ENCODE results near the gene PRDM10.
A peak's percentile ranks its signal among the peaks of the same experiment; 100 is the strongest.

PRDM10 gene

DNA sequence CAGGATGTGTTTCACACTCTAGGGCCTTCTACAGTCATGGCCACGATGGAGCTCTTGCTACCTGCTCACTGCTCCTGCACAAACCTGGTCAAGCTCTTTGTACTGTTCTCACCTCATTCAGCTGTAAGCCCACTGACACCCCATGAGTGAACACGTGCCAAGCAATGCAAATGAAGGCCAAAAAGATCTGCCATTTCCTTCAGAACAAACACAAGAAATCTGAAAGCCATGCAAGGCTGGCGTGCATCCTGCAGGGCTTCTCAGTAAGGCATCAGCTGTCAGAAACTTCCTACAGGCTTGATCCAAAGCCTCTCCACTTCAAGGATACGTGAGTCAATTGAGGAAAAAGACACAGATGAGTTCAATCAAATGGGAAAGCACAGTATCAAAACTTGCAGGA is 63.1 kb downstream of the PRDM10 start:
- Histone ChIP-seq H3K4me1 (ENCODE audit: control insufficient read depth, low read depth, low read length) (peaks cover 21% of the 10 kb centered on the region), H3K27ac (ENCODE audit: low read length) (no peak overlapping the region), H3K9ac (ENCODE audit: low read length) (no peak overlapping the region), H3K9me3 (ENCODE audit: control insufficient read depth, low read depth, low read length) (no peaks in the 10 kb centered on the region), H3K36me3 (ENCODE audit: control insufficient read depth, low read depth, low read length) (peaks cover 13% of the 10 kb centered on the region), H3K27me3 (ENCODE audit: control insufficient read depth, insufficient read depth, low read length) (no peaks in the 10 kb centered on the region), H3K4me3 (ENCODE audit: low read length) (no peak overlapping the region)

DNA sequence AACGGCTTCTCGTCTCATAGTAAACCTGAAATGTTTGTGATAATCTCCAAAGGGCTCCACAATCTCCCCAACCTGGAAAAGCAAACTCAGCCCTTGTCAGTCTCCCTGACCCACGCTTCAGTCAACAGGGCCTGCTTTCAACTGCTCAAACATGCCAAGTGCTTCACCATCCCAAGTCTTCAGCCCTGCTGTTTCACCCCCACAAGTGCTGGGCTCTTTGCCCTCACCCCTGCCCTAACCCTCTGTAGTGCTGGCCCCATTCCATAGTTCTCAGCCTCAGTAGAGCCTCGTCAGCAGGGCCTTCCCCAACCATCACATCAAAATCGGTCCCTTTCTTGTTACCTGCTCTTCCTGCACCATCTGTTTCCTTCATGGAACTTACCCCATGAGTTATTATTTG is 63.9 kb downstream of the PRDM10 start:
- no peak overlapping the region for H3K27ac ChIP-seq (ENCODE audit: low read length)
- H3K27me3 ChIP-seq (ENCODE audit: control insufficient read depth, insufficient read depth, low read length): no peaks in the 10 kb centered on the region
- H3K4me1 ChIP-seq (ENCODE audit: control insufficient read depth, low read depth, low read length): peaks cover 21% of the 10 kb centered on the region
- no peak overlapping the region for H3K4me3 ChIP-seq (ENCODE audit: low read length)
- peaks cover 16% of the 10 kb centered on the region for H3K36me3 ChIP-seq (ENCODE audit: control insufficient read depth, low read depth, low read length)
- H3K9me3 ChIP-seq (ENCODE audit: control insufficient read depth, low read depth, low read length): no peaks in the 10 kb centered on the region
- no peak overlapping the region for H3K9ac ChIP-seq (ENCODE audit: low read length)

DNA sequence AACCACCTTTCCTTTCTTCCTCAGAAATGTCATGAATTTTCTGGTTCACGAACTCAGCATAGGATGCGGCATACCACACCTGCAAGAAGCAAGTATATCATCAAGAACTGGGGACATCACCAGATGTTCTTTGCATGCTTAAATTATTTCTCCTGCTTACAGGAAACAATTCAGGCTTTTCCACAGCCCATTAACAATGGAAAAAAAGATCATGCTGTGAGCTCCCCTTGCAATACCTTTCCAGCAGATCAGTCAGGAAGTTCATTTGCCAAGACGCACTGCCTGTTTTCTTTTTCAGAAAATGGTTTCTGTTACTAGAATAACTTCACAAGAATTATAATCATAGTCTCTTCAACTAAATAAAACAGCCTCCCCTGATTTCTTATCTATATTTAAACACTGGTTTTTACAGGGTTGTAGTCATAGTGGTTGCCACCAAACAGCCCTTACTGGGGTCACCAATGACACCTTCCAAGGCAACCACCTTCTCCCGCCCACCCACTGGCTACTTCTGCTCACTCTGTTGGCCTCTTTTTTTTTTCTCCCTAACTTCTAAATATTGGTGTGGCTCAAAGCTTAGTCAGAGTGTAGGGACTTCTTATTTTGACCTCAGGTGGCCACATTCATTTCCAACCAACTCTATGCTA is 64.9 kb downstream of the PRDM10 start:
- Histone ChIP-seq H3K4me3 (ENCODE audit: low read length) (no peak overlapping the region), H3K9ac (ENCODE audit: low read length) (no peak overlapping the region)

DNA sequence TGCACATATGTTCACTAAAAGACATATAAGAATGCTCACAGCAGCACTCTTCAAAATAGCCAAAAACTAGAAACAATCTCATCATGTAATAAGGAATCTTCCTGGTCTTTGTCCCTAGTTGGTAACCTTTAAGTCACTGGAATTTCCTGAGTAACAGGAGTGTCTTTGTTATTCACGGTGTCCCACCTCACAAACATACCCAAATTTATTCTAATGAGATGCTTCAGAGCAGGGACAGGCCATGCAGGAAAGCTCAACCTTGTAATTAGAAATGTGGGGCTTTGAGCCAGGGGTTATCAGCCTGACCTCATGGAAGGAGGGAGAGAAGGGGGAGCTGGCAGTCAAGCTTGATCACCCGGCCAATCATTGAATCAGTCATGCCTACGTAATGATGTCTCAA is 66.9 kb downstream of the PRDM10 start:
- H3K4me1 ChIP-seq (ENCODE audit: control insufficient read depth, low read depth, low read length): peaks cover 21% of the 10 kb centered on the region
- H3K9me3 ChIP-seq (ENCODE audit: control insufficient read depth, low read depth, low read length): no peaks in the 10 kb centered on the region
- H3K27me3 ChIP-seq (ENCODE audit: control insufficient read depth, insufficient read depth, low read length): no peaks in the 10 kb centered on the region
- H3K27ac ChIP-seq (ENCODE audit: low read length): peak overlapping the region; percentile 19
- no peak overlapping the region for H3K4me3 ChIP-seq (ENCODE audit: low read length)
- H3K9ac ChIP-seq (ENCODE audit: low read length): no peak overlapping the region
- peaks cover 6% of the 10 kb centered on the region for H3K36me3 ChIP-seq (ENCODE audit: control insufficient read depth, low read depth, low read length)

More for the DNA sequence above, 64.9 kb downstream of the PRDM10 start:
- Histone ChIP-seq H3K4me1 (ENCODE audit: control insufficient read depth, low read depth, low read length) (peaks cover 21% of the 10 kb centered on the region), H3K9me3 (ENCODE audit: control insufficient read depth, low read depth, low read length) (no peaks in the 10 kb centered on the region), H3K27me3 (ENCODE audit: control insufficient read depth, insufficient read depth, low read length) (no peaks in the 10 kb centered on the region), H3K36me3 (ENCODE audit: control insufficient read depth, low read depth, low read length) (peaks cover 17% of the 10 kb centered on the region), H3K27ac (ENCODE audit: low read length) (no peak overlapping the region)

DNA sequence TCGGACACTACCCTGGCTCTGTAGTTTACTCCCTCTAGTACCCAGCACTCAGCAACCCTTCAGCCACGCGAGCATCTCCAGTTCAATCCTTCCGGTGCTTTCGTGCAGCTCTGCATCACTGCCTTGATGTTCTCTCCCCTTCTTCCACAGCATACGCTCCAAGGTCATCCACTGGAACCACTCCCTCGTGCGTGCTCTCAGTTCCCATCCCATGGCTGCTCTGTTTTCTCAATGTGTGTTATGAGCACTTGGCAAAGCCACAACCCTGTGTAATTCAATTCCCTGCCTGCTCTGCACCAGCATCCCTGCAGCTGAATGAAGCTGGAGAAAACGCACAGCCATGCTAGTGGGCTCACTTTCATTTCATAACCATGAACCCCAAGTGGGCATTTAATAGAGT is 68.7 kb downstream of the PRDM10 start:
- H3K36me3 ChIP-seq (ENCODE audit: control insufficient read depth, low read depth, low read length): peaks cover 19% of the 10 kb centered on the region
- no peaks in the 10 kb centered on the region for H3K27me3 ChIP-seq (ENCODE audit: control insufficient read depth, insufficient read depth, low read length)
- no peak overlapping the region for H3K27ac ChIP-seq (ENCODE audit: low read length)
- peaks cover 21% of the 10 kb centered on the region for H3K4me1 ChIP-seq (ENCODE audit: control insufficient read depth, low read depth, low read length)
- no peak overlapping the region for H3K4me3 ChIP-seq (ENCODE audit: low read length)
- H3K9me3 ChIP-seq (ENCODE audit: control insufficient read depth, low read depth, low read length): no peaks in the 10 kb centered on the region
- no peak overlapping the region for H3K9ac ChIP-seq (ENCODE audit: low read length)

DNA sequence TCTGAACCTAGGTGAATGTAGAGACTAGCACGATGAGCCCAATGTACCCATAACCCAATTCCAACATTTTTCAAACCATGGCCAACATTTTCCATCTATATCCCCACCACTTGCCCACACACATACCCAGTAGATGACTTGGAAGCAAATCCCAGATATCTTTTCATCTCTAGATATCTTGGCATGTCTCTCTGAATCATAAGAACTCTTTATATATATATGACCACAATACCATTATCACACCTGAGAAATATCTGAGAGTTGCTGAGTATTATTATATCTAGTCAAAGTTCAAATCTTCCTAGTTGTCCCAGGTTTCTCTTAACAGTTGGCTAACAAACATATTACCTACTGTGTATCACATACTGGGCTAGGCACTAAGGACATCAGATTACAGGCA is 69.4 kb downstream of the PRDM10 start:
- Histone ChIP-seq H3K9me3 (ENCODE audit: control insufficient read depth, low read depth, low read length) (no peaks in the 10 kb centered on the region), H3K4me1 (ENCODE audit: control insufficient read depth, low read depth, low read length) (peaks cover 15% of the 10 kb centered on the region), H3K27me3 (ENCODE audit: control insufficient read depth, insufficient read depth, low read length) (no peaks in the 10 kb centered on the region), H3K9ac (ENCODE audit: low read length) (no peak overlapping the region), H3K27ac (ENCODE audit: low read length) (no peak overlapping the region), H3K4me3 (ENCODE audit: low read length) (no peak overlapping the region), H3K36me3 (ENCODE audit: control insufficient read depth, low read depth, low read length) (peaks cover 22% of the 10 kb centered on the region)

DNA sequence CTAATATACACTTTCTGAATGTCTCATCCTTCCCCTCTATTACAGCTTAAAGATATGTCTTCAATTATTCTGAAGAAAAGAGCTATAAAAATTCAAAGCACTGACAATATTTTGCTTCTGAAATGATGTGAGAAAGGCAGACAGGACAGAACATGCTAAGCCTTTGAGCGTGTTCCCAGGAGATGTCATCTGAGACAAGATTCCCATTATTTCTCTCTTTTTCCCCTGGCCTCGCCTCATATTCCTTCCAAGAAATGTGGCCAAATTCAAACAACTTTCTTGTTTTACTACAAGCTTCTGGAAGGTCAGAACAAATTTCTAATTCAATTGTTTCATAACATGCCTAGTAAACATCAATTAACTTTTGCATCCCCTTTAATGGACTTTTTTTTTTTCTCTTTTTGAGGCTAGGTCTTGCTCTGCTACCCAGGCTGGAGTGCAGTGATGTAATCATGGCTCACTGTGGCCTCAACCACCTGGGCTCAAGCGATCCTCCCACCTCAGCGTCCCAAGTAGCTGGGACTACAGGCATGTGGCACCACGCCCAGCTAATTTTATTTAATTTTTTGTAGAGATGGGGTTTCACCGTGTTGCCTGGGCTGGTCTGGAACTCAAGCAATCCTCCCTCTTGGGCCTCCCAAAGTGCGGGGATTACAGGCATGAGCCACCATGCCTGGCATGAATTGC is 70.1 kb downstream of the PRDM10 start:
- Histone ChIP-seq H3K9ac (ENCODE audit: low read length) (no peak overlapping the region), H3K4me3 (ENCODE audit: low read length) (no peak overlapping the region), H3K27ac (ENCODE audit: low read length) (no peak overlapping the region), H3K4me1 (ENCODE audit: control insufficient read depth, low read depth, low read length) (peaks cover 8% of the 10 kb centered on the region), H3K9me3 (ENCODE audit: control insufficient read depth, low read depth, low read length) (no peaks in the 10 kb centered on the region), H3K36me3 (ENCODE audit: control insufficient read depth, low read depth, low read length) (peaks cover 22% of the 10 kb centered on the region), H3K27me3 (ENCODE audit: control insufficient read depth, insufficient read depth, low read length) (no peaks in the 10 kb centered on the region)

DNA sequence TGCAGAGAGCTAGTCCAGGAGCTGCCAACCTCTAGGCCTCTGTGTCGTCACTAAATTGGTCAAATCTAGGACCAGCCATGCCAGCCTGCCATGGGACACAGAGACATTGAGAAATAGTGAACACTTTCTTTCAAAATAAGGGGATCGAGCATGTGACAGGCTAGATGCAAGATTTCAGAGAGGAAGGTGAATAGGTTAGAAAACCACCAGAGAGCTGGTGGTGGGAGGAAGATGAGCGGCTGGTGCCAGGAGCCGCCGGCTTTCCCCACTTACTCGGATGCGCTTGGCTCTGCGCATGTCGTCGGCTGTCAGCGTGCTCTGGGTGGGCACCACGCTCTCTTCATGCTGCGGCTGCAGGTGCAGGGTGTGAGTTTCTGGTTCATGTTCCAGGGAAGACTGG is 71.9 kb downstream of the PRDM10 start:
- Histone ChIP-seq H3K9ac (ENCODE audit: low read length) (no peak overlapping the region), H3K4me1 (ENCODE audit: control insufficient read depth, low read depth, low read length) (no peaks in the 10 kb centered on the region), H3K27ac (ENCODE audit: low read length) (no peak overlapping the region), H3K36me3 (ENCODE audit: control insufficient read depth, low read depth, low read length) (peaks cover 22% of the 10 kb centered on the region), H3K9me3 (ENCODE audit: control insufficient read depth, low read depth, low read length) (no peaks in the 10 kb centered on the region), H3K4me3 (ENCODE audit: low read length) (no peak overlapping the region), H3K27me3 (ENCODE audit: control insufficient read depth, insufficient read depth, low read length) (no peaks in the 10 kb centered on the region)

DNA sequence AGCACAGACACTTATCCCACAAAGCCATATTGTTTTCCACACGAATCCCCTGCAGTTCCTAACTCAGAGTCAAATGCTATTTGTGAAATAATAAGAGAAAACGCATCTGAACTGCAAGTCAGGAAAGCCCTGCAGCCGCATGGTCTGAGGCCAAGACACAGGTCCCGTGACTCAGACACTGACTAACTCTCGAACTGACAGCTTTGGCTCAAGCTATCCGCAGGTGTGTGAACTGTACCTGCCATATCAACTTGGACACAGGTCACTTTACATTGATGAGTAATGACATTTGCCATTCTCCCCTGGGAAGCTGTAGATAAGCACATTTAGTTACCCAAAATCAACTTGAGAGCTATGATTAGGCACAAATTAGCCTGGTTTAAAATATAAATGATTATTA is 72.3 kb downstream of the PRDM10 start:
- Histone ChIP-seq H3K27me3 (ENCODE audit: control insufficient read depth, insufficient read depth, low read length) (no peaks in the 10 kb centered on the region), H3K36me3 (ENCODE audit: control insufficient read depth, low read depth, low read length) (peaks cover 22% of the 10 kb centered on the region)

DNA sequence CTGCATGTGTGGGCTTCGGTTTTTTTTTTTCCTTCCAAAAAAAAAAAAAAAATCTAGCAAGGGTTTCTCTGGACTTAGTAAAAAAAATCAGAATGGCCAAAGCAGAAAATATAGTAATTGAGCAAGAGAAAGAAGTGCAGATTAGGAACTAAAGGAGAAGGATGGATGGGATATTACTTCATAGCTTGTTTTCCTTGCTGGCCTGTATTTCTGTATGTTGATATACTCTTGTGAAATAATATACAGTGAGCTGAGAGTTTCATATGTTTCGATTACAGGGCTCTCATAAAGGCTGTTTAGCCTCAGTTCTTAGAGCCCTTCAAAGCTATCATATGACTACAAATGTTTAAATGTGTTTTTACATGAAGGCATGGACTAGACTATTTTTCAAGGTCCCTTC is 72.9 kb downstream of the PRDM10 start:
- no peaks in the 10 kb centered on the region for H3K9me3 ChIP-seq (ENCODE audit: control insufficient read depth, low read depth, low read length)
- no peak overlapping the region for H3K9ac ChIP-seq (ENCODE audit: low read length)
- H3K4me1 ChIP-seq (ENCODE audit: control insufficient read depth, low read depth, low read length): no peaks in the 10 kb centered on the region
- no peak overlapping the region for H3K27ac ChIP-seq (ENCODE audit: low read length)
- H3K4me3 ChIP-seq (ENCODE audit: low read length): no peak overlapping the region
- no peaks in the 10 kb centered on the region for H3K27me3 ChIP-seq (ENCODE audit: control insufficient read depth, insufficient read depth, low read length)
- peaks cover 24% of the 10 kb centered on the region for H3K36me3 ChIP-seq (ENCODE audit: control insufficient read depth, low read depth, low read length)

More for the DNA sequence above, 72.3 kb downstream of the PRDM10 start:
- Histone ChIP-seq H3K4me3 (ENCODE audit: low read length) (no peak overlapping the region), H3K9ac (ENCODE audit: low read length) (no peak overlapping the region), H3K9me3 (ENCODE audit: control insufficient read depth, low read depth, low read length) (no peaks in the 10 kb centered on the region), H3K27ac (ENCODE audit: low read length) (no peak overlapping the region), H3K4me1 (ENCODE audit: control insufficient read depth, low read depth, low read length) (no peaks in the 10 kb centered on the region)

DNA sequence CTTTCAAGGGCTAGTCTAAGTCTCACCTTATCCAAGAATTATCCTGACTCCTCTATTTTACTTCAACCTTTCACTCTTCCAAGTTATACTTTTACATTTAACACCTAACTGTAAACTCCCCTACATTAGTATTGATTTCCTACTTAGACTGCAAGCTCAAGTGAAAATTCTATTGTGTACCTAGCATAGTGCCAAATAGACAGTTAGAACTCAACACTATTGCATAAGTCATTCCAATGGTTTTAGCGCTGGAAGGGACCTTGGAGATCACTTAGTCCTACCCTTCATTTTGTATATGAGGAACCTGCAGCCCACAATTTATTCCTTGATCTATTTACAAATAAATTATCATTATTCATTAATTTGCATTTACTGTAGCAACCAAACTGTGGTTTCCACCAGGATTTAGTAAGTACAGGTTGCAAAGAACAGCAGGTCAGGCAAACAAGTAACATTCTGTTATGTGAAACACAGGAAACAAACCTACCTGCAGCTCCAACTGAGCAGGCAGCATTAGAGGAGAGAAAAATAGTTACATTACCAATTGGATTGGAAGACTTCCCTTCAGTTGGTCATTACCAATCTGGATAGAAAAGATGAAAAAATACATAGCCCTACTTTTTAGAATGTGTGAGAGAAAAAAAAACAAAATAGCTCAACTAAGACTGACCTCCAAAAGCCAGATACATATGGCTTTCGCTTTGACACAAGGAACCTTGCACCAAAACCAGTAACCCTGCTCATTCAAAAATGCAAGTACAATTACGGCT is 73.5 kb downstream of the PRDM10 start:
- Histone ChIP-seq H3K9me3 (ENCODE audit: control insufficient read depth, low read depth, low read length) (no peaks in the 10 kb centered on the region), H3K36me3 (ENCODE audit: control insufficient read depth, low read depth, low read length) (peaks cover 26% of the 10 kb centered on the region), H3K27me3 (ENCODE audit: control insufficient read depth, insufficient read depth, low read length) (no peaks in the 10 kb centered on the region), H3K9ac (ENCODE audit: low read length) (no peak overlapping the region), H3K4me3 (ENCODE audit: low read length) (no peak overlapping the region), H3K4me1 (ENCODE audit: control insufficient read depth, low read depth, low read length) (no peaks in the 10 kb centered on the region), H3K27ac (ENCODE audit: low read length) (no peak overlapping the region)
